ENCODE data around the gene PRSS57.
A peak's percentile ranks its signal among the peaks of the same experiment; 100 is the strongest.
"Not testable (repeated sequence)": the region's sequence is repeated elsewhere in the genome, so short reads cannot be mapped to it uniquely, and the experiment has no call there.

The PRSS57 gene

GRCh38 chr19:722553-723101 is 27.4 kb upstream of the PRSS57 start:
- DNase-seq = no peak

DNA sequence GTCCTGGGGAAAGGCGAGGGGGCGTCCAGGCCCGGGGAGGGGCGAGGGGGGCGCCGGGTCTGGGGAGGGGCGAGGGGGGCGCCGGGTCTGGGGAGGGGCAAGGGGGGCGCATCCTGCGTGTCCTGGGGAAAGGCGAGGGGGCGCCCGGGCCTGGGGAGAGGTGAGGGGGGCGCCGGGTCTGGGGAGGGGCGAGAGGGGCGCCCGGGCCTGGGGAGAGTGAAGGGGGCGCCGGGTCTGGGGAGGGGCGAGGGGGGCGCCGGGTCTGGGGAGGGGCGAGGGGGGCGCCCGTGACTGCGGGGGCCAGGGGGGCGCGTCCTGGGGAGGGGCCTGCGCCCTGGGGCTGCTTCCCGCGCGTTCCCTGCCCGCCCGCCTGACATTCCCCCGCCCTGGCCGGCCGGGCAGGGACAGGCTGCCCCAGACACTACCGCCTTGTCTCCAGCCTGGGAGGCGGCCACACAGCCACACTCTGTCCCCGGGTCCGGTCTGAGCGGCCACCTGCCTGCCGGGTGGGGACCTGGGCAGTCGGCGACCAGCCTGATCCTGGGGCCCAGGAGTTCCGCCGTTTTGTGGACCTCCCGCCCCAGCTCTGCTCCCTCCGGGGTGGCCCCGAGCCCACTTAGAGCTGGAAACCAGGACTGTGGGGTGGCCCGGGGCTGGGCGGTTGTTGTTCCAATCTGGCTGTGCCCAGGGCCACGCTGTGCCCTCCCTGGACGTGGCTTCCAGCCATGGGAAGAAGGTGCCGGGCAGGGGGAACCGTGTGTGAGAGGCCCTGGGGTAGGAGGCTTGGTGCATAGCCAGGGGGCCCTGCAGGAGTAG is 25.3 kb upstream of the PRSS57 start:
- DNase-seq = no peak

GRCh38 chr19:719636-720344 is 24.5 kb upstream of the PRSS57 start:
- no peak for DNase-seq

DNA sequence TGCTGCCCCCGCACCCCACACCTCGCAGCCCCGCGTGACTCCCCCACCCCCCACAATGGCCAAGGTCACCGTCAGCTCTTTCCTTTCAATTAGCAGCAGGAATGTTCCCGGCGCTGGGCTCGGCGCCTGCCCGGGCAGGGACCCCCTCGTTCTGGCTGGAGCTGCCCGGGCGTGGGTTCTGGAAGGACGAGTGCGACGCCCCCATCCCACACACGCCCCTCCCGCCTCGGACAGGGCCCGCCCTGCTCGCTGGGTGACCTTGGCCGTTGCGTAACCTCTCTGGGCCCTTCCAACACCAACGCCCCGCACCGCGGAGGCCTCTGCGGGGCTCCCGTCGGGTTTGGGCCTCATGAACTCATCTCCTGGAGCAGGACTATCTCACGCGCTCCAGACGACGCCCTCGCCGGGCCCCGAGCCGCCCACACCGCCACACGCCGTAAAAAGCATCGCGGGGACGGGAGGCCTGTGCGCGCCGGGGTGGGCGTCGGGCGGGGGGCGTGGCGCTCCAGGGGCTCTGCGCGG is 23.8 kb upstream of the PRSS57 start:
- no peak for DNase-seq

GRCh38 chr19:718251-718951 is 23.1 kb upstream of the PRSS57 start:
- no peak for DNase-seq

DNA sequence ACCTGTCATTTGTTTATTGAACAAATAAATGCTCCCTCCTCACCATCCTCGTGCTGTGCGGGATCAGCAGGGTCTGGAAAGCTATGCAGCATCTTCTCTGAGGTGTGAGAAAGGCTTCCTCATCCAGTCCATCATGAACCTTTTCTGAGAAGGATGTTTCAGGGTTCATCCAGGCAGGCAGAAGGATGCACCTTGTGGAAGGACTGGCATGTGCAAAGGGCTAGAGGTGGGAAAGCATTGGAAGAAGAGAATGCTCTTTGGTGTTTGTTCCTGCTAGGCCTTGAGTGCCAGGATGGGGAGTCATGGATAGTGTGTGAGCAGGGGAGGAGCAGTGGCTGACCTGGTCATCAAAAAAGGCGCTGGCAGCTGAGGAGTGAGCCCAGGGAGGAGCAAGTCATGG is 20.1 kb upstream of the PRSS57 start:
- no peak for DNase-seq

DNA sequence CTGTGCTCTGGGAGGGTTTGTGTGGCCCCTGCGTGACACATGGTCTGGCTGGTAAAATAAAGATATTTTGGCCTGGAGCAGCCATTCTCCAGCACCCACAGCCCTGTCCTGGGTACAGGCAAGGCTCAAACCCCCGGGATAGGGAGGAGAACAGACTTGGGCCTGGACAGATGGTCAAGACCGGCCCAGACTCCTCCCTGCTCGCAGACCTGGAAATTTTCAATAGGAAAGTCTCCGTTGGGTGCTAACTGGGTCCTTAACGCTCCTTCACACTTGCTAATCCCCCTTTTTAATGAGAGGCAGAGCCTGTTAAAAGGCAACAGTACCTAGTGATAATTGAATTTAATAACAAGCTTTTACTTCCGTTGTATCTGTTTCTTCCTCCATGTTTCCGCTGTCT is 16.0 kb upstream of the PRSS57 start:
- no peak for DNase-seq

DNA sequence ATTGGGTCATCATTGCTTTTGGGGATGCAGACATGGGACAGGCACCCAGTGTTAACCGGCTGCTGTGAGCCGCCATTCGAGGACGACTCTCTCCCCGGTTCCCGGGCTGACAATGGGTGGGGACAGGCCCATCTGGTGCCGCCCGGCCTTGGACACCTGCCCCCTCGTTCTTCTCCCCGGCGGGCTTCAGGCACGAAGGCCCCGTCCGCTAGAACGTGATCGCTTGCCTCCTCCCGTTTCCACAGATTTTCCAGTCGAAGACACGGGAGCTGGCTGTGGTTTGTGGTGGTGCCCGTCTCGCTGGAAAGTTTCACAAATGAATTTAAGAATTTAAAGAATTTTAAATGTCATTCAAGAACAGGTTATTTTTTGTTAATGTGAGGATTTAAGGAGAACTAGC is 15.5 kb upstream of the PRSS57 start:
- no peak for DNase-seq

DNA sequence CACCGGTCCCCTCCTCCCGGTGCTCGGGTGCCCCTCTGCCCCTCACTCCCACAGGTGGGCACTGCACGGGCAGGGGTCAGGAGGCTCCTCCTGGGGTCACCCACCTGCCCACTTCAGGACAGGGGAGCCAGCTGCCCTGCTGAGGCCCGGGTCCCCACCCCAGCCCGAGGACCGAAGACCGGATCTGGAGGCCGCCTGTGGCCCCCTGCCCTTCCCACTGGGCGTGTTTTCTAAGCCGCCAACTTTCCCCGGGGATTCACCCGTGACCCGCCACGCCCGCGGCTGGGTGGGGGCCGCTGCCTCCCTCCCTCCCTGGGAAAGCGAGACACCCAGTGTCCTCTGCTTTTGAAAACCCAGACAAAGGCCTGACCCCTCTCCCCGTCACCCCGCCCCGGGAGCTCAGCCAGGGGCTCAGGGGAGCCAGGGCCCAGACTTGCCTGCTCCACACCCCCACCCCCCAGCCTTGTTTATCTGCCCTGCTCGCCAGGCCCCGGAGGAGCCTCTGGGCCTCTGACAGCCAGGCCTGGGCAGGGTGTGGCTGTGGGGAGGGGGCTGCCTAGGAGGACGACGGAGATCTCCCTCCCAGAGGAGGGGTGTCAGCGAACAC is 14.8 kb upstream of the PRSS57 start:
- DNase-seq = no peak

DNA sequence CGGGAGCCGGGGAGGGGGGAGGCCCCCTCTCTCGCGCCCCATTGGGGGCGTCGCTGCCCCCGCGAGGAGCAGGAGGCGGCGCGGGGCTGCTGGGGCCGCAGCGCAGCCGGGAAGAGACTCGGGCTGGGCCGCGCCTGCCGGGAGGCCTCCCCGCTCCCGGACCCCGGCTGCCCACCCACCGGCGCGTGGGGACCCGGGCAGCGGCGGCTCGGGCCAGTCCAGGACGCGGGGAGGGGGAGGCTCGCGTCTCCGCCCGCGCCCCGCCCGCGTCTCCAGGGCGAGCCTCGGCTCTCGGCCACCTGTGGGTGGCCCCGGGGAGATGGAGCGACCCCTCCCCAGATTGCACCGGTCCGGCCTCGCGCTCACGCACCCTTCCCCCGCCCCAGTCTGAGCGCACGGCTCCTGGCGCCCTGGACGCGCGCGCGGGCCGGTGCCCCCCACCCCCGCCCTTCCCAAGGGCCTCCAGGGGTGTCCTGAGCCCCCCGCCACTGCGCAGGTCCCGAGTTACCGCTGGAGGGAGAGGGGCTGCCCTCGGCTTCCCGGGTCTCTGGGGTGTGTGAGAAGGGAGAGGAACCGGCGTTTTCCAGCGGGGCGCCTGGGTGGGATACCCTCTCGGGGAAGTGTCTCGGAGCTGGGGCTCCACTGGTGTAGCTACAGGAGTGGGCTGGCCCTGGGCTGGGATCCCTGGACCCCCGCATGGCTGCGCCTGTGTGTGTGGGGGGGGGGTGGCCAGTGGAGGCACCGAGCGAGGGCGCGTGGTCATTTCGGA is 14.1 kb upstream of the PRSS57 start:
- no peak for DNase-seq

GRCh38 chr19:708154-709143 is 13.2 kb upstream of the PRSS57 start, which contains the start of gene PALM:
Gene PALM, plus strand, starts transcription at chr19:708935. Its CDS starts 212 bp downstream, at chr19:709147.
- DNase-seq = no peak

GRCh38 chr19:704447-704741 is 9.1 kb upstream of the PRSS57 start:
- DNase-seq = no peak

- peak; percentile 61 for DNase-seq
These were observed 8.6 kb upstream of the PRSS57 start for GRCh38 chr19:703651-704446.

- DNase-seq = no peak
These were observed 8.0 kb upstream of the PRSS57 start for GRCh38 chr19:703329-703650.

GRCh38 chr19:702847-703246 is 7.6 kb upstream of the PRSS57 start:
- not testable (repeated sequence) for DNase-seq

DNA sequence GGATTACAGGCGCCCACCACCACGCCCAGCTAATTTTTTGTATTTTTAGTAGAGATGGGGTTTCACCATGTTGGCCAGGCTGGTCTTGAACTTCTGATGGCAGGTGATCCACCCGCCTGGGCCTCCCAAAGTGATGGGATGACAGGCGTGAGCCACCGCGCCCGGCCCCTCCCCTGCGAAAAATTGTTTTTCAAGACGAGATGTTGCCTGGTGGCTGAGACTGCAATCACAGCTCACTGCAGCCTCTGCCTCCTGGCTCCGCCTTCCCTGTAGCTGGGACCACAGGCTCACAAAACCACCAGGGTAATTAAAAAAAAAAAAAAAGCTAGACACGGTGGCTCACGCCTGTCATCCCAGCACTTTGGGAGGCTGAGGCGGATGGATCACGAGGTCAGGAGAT is 4.6 kb upstream of the PRSS57 start:
- not testable (repeated sequence) for DNase-seq

- DNase-seq = not testable (repeated sequence)
These were observed 3.3 kb upstream of the PRSS57 start for GRCh38 chr19:698529-698928.

DNA sequence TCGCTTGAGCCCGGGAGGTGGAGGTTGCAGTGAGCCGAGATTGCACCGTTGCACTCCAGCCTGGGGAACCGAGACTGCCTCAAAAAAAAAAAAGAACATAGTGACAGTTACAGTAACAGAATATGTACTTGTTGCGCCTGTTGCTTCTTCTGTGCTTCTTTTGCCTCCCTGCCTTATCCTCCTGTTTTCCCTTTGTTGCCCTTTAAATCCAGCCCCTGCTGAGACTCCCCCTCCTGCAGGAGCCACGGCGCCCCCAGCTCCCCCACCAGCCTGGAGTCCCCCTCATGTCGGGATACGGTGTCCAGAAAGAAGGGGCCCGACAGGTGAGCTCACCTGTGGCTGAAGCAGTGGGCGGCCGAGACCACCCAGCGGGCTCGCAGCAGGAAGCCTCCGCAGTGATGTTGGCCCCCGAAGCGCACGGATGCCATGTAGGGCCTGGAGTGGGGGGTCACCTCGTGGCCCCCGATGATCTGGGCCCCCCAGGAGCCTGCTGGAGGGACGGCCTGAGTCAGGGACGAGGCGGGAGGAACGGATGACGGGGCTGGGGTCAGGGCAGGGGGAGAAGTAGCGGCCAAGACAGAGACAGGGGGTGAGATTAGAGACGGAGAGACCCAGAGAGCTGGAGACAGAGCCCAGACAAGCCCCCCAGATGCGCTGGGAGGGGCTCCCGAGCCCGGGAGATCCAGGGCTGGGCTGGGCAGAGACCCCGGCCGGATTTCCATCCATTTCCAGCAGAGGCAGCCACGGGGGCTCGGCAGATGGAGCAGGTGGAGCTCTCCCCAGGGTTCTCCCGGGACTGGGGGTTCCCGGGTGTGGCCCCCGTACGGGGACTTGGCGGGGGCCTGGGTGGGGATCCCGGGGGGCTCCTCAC is 536 bp downstream of the PRSS57 start:
- DNase-seq = no peak

DNA sequence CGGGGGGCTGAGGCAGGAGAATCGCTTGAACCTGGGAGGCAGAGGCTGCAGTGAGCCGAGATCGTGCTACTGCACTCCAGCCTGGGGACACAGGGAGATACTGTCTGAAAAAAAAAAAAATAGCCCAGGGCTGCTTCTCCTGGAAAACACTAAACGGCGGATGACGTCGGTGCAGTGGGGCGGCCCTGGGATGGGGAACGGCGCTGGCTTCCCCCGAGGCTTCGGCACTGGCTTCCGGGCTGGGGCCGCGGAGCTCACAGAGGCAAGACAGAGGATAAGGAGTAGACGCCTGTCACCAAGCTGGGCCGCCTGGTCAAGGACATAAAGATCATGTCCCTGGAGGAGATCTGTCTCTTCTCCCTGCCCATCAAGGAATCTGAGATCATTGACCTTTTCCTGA is 5.0 kb downstream of the PRSS57 start:
- DNase-seq = no peak

Data from activated gamma-delta T cell (primary cell).